CD4-positive, alpha-beta T cell treated with Interleukin-12 subunit alpha and Interleukin-12 subunit beta, for 1 hour (primary cell): ENCODE results near the gene TNFRSF25.
"Not testable (repeated sequence)": the region's sequence is repeated elsewhere in the genome, so short reads cannot be mapped to it uniquely, and the experiment has no call there.

Experiments used
- DNase-seq: peaks from one replicate; pipeline ENCODE4 v3.0.0-alpha.2; 2020

Gene TNFRSF25

GRCh38 chr1:6450005-6450450, 15.9 kb downstream of the TNFRSF25 start:
- no peak for DNase-seq

DNA sequence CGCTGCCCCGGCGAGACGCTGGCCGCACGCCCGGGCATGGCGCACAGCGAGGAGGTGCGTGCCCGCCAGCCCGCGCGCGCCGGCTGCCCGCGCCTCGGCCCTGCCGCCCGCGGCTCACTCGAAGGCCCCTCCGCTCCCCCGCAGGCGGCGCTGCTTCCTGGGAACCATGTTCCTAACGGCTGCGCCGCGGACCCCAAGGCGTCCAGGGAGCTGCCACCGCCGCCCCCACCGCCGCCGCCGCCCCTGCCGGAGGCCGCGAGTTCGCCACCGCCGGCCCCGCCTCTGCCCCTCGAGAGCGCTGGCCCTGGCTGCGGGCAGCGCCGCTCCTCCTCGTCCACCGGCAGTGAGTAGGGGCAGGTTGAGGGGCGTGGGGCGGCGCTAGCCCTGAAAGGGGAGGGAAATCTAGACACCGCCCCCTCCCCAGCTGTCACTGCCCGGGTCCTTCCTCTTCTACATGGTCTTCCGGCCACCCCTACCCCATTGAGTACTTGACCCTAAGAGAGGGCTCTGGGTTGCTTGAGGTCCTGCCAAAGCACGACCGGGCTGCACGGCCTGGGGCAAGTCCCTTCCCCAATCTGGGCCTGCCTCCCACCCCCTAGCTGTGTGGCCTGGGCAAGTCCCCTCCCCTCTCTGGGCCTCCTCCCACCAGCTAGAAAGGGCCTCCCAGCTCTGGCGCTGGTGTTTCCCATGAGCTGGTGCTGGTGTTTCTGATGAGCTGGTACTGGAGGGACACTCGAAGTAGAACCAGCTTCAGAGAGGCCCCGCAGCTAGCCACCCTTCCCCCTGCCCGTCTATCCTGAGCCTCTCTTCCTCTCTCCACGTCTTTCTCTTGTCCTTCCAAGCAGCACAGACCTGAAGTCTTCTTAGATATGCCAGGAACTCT, 17.0 kb downstream of the TNFRSF25 start:
- peak; percentile 47 for DNase-seq

- DNase-seq, result peak; percentile 71
Measured at GRCh38 chr1:6447818-6448748, 17.9 kb downstream of the TNFRSF25 start.

DNA sequence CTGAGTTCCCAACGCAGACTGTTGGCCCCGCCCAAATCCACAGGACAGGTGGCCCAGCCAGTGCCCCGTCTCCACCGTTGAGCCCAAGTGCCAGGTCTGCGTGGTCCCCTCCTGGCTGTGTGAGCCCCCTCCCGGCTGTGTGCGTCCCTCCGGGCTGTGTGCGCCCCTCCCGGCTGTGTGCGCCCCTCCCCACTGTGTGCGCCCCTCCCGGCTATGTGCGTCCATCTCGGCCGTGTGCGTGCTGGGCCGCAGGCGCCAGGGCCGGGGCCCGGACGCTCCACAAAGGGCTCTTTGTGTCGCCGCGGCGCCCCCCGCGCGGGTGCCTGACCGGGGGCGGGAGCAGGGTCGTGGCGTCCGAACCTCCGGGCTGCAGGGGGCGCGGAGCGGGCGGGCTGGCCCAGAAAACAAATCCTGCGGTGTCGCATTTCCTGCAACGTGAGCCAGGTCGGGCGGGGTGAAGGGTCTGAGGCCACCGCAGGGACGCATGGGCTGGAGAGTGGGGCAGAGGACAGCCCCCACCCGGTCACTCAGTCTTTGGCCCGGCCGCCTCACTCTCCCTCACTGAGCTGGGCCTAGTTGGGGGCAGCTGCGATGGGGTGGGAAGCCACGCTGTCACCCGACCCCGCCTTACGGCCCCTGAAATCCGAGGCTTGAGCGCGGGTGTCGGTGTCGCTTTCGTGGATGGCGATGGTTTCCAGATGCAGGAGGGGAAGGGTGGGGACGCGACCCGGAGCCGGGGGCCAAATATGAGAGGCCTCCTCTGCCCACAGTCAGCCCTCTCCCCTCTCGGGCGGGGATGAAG, 18.8 kb downstream of the TNFRSF25 start:
- no peak for DNase-seq

DNA sequence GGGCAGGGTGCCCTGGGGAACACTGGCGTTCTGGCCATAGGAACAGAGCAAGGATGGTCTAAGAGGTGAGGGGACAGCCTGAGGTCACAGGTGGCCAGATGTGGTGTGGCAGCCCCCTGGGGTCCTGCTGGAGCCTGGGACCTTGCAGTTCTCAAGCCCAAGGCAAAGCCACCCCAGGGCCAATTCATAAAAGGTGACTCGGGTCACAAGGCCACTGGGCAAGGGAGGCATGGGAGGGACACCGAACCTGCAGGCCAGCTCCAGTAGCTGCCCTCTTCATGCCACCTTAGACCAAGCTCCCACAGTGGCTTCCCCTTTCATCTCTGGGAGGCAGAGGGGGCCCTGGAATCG, 19.3 kb downstream of the TNFRSF25 start:
- DNase-seq, result no peak

GRCh38 chr1:6445929-6446328, 20.0 kb downstream of the TNFRSF25 start:
- not testable (repeated sequence) for DNase-seq

DNA sequence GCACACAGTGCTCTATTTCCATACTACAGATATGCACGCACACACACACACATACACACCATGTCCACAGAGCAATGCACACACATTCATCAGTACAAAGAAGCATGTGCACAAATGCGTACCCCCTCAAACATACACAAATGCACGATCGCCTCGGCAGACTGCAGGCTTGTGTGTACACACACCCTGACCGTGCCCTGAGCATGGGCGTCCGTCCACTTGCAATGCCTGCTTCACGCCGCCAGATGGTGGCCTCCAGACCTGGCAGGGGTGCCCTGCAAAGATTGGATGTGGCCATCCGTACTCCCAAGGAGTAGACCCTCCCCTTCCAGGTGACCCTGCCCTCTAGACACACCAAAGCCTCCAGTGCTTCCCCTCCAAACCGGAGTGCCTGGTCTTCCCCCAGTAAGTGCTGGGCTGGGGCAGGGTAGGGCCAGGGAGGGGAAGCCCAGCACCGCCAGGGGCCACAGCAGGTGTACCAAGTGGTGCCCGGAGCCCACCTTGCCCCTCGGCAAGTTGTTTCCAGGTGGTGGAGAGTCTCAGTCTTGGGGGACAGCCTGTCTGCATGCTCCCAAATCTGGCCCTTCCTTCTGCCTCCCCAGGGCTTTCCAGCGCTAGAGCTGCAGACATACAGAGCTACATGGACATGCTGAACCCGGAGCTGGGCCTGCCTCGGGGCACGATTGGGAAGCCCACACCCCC, 20.8 kb downstream of the TNFRSF25 start:
- DNase-seq, result peak; percentile 52

DNA sequence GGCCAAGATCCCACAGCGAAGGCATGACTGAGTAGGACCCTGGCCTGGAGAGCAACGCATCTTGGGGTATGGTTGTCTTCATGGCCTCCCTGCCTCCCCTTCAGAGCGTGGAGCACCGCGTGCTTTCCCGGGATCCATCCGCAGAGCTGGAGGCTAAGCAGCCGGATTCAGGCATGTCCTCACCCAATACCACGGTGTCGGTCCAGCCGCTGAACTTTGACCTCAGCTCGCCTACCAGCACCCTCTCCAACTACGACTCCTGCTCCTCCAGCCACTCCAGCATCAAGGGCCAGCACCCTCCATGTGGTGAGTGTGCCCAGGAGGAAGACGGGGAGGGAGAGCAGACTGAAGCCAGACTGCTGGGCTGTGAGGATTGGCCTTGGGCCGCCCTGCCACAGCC, 21.6 kb downstream of the TNFRSF25 start:
- DNase-seq, result no peak

DNA sequence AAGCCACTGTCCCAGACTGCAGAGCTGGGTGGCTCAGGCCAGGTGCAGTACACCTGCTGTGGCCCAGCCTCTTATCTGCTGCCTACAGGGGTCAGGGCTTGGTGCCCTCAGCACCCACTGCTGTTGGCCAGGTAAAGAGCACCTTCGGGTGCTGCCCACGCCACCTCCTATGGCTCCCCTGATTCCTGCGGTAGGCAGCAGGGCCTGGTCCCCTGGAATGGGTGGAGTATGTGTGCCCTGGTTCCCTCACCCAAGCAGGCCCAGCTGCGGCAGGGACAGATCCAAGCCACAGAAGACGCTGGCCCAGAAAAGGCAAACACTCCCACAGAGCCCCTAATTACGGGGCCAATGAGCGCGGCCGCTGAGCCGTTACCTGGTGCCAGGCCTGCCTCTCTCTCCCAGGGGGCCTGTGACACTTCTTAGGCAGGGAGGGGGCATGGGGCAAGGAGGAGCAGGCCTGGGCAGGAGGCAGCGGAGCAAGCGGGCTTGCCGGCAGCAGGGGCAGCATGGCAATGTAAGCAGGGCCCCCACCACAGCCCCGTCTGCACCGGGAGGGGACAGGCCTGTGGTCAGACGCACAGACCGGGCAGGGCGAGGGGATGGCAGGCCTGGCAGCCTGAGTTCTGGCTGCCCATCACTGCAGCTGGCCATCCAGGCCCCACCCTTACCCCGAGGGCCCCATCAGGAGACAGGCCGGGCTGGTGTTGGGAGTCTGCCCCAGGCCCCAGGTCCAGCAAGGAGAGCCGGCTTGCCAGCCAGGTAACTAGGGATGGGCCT, 22.4 kb downstream of the TNFRSF25 start:
- no peak for DNase-seq

GRCh38 chr1:6441586-6441985, 24.4 kb downstream of the TNFRSF25 start:
- no peak for DNase-seq

- peak; percentile 83 for DNase-seq
Measured at GRCh38 chr1:6440198-6441126, 25.5 kb downstream of the TNFRSF25 start.

- DNase-seq, result peak; percentile 79
Measured at GRCh38 chr1:6438047-6438525, 27.9 kb downstream of the TNFRSF25 start.

- not testable (repeated sequence) for DNase-seq
Measured at GRCh38 chr1:6437012-6437700, 28.8 kb downstream of the TNFRSF25 start.

DNA sequence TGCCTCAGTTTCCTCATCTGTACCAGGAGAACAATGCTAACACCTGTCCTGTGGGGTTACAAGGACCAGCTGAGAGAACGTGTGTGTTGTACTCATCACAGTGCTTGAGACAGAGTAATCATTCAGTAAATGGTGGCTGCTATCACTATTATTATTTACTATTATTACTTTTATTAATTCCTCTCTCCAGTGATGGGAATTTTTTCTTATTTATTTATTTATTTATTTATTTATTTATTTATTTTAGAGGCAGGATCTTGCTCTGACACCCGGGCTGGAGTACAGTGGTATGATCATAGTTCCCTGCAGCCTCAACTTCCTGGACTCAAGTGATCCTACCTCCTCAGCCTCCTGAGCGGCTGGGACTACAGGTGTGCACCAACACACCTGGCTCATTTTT, 29.7 kb downstream of the TNFRSF25 start:
- DNase-seq, result not testable (repeated sequence)

- DNase-seq, result no peak
Measured at GRCh38 chr1:6435547-6435946, 30.4 kb downstream of the TNFRSF25 start.

DNA sequence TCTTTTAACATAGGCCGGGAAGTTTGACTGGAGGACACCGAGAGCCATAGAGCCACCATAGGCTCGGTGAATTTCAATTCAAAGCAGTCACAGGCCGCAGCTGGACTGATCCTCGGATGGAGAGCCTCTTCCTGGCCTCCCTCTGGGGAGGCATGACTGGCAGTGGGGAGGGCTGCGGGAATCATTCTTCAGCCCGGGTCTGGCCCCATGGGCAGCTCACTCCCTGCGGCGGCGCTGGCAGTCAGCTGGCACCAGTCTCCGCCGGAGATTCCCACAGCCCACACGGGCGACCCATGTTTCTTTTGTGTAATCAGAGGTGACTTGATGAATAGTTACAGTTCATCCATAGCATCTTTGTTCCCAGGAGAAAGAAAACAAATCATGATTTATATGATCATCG, 30.8 kb downstream of the TNFRSF25 start:
- no peak for DNase-seq

DNA sequence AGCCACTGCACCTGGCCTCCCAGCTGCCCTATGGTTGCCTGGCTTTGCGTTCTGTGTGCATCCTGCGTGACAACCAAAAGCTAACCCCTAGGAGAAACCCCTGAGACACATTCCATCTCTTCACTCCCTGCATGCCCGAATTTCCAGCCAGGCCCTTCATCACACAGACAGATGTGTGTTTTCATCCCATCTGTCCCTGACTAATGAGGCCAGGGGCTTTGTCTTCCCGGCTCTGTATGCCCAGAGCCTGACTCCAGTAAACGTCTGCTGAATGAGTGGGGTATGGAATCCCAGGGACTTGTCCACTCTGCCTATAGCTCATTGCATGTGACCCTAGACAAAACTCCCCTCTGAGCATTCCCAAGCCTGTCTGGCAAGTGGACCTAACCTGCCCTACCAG, 31.8 kb downstream of the TNFRSF25 start:
- no peak for DNase-seq

DNA sequence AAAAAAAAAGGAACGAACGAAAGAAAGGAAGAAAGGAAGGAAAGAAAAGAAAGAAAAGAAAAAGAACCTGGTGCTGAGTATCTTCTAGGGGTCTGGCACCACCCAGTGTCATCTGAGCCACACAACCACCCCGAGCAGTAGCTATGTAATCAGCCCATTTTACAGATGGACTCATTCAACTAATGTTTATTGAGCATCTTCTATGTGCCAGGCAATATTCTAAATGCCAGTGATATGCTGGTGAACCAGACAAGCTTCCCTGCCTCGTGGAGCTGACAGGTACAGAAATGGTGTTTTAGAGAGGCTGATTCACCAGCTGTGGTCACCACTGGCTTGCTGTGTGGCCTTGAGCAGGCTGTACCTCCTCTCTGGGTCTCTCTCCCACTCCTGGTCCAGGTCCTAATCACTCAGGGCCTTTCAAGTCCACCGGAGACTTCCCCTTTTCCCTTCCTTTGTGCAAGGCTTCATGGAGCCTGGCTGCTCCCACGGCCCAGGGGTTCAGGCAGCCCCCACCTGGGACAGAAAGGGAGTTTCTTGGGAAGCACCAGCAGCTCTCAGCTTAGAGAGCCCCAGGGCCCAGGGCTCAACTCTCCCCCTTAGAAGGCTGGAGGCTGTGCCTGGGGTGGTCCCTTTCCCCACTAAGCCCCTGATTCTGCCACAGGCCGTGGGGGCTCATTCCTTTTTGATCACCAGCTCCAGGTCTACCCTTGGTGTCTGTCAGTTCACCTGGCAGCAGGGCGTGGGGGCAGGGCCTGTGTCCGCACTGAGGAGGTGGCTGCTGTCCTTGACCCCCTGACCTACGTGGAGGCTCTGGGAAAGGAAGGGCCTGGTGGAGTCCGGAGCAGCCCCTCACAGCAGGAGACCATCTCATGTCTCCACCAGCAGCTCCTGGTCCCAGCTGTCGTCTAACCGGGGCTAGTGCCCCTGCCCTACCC, 34.1 kb downstream of the TNFRSF25 start:
- not testable (repeated sequence) for DNase-seq
